Ishikawa (cell line): ENCODE data around the gene HOMER1.

Experiments used
- CEBPB ChIP-seq: IDR thresholded peaks from 2 replicates; pipeline ENCODE4 v1.6.1; 2012
- CREB1 ChIP-seq: IDR thresholded peaks from 2 replicates; pipeline ENCODE4 v1.6.1; 2012; ENCODE audit warnings: low read depth
- EGR1 ChIP-seq: IDR thresholded peaks from 2 replicates; pipeline ENCODE4 v1.6.1; 2012
- EP300 ChIP-seq: IDR thresholded peaks from 2 replicates; pipeline ENCODE4 v1.6.1; 2012; ENCODE audit warnings: borderline replicate concordance
- FOXM1 ChIP-seq: IDR thresholded peaks from 2 replicates; pipeline ENCODE4 v1.6.1; 2012; ENCODE audit warnings: low read depth, borderline replicate concordance
- MAX ChIP-seq: IDR thresholded peaks from 2 replicates; pipeline ENCODE4 v1.6.1; 2012
- RAD21 ChIP-seq: IDR thresholded peaks from 2 replicates; pipeline ENCODE4 v1.6.1; 2012; ENCODE audit warnings: low read depth
- TAF1 ChIP-seq: IDR thresholded peaks from 2 replicates; pipeline ENCODE4 v1.6.1; 2012; ENCODE audit warnings: low read depth, mild to moderate bottlenecking
- TCF12 ChIP-seq: IDR thresholded peaks from 2 replicates; pipeline ENCODE4 v1.6.1; 2012; ENCODE audit warnings: low read depth
- TEAD4 ChIP-seq: IDR thresholded peaks from 2 replicates; pipeline ENCODE4 v1.6.1; 2012
- ZBTB7A ChIP-seq: IDR thresholded peaks from 2 replicates; pipeline ENCODE4 v1.6.1; 2012; ENCODE audit warnings: low read depth
- TF ChIP-seq, protein P1 (sequence below): IDR thresholded peaks from 2 replicates; pipeline ENCODE4 v1.6.1; 2012; ENCODE audit warnings: low read depth, mild to moderate bottlenecking

DNA sequence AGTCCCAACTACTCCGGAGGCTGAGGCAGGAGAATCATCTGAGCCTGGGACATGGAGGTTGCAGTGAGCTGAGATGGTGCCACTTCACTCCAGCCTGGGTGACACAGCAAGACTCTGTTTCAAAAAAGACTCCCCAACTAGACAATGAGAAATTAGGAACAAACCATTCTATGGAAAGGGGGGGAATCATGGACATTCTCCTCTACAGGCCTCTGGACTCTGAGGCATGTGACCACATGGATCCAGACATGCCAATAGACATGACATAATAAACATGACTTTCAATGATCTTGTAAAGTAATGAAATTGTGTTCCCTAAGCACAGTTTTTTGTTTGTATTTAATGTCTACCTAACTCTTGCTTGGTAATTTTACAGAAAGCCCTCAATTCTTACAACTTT lies 8.8 kb downstream of the HOMER1 start:
- TF ChIP-seq FOXM1 (no peak), RAD21 (no peak), MAX (no peak), TCF12 (no peak), ZBTB7A (no peak), TEAD4 (no peak), EGR1 (no peak), CEBPB (no peak), EP300 (no peak), CREB1 (no peak), TAF1 (no peak)
- TF ChIP-seq, protein P1, sequence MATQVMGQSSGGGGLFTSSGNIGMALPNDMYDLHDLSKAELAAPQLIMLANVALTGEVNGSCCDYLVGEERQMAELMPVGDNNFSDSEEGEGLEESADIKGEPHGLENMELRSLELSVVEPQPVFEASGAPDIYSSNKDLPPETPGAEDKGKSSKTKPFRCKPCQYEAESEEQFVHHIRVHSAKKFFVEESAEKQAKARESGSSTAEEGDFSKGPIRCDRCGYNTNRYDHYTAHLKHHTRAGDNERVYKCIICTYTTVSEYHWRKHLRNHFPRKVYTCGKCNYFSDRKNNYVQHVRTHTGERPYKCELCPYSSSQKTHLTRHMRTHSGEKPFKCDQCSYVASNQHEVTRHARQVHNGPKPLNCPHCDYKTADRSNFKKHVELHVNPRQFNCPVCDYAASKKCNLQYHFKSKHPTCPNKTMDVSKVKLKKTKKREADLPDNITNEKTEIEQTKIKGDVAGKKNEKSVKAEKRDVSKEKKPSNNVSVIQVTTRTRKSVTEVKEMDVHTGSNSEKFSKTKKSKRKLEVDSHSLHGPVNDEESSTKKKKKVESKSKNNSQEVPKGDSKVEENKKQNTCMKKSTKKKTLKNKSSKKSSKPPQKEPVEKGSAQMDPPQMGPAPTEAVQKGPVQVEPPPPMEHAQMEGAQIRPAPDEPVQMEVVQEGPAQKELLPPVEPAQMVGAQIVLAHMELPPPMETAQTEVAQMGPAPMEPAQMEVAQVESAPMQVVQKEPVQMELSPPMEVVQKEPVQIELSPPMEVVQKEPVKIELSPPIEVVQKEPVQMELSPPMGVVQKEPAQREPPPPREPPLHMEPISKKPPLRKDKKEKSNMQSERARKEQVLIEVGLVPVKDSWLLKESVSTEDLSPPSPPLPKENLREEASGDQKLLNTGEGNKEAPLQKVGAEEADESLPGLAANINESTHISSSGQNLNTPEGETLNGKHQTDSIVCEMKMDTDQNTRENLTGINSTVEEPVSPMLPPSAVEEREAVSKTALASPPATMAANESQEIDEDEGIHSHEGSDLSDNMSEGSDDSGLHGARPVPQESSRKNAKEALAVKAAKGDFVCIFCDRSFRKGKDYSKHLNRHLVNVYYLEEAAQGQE = no peak
